HG02884 (cell line): ENCODE measurements around the gene ZFAND3.

Source experiments
- ATAC-seq: cut with Tn5 transposase; IDR thresholded peaks from one replicate; pipeline ENCODE4 v1.9.1; 2021; ENCODE audit warnings: mild to moderate bottlenecking, moderate library complexity; ENCODE audit not compliant: unreplicated experiment

Gene ZFAND3

GRCh38 chr6:37819177-37819801 is at the start of gene ZFAND3:
ZFAND3 (plus strand) TSS chr6:37819727; CDS start chr6:37819946, 219 bp downstream.
- peak; percentile 84 for ATAC-seq

GRCh38 chr6:37774028-37774680 is 45.4 kb upstream of the ZFAND3 start:
- no peak for ATAC-seq

- ATAC-seq = no peak
Observed at GRCh38 chr6:37776566-37776965, 43.0 kb upstream of the ZFAND3 start.

GRCh38 chr6:37777272-37777834 is 42.2 kb upstream of the ZFAND3 start:
- ATAC-seq = no peak

GRCh38 chr6:37779111-37779800 is 40.3 kb upstream of the ZFAND3 start:
- ATAC-seq = no peak

- ATAC-seq = no peak
Observed at GRCh38 chr6:37779902-37780628, 39.5 kb upstream of the ZFAND3 start.

GRCh38 chr6:37781788-37782187 is 37.7 kb upstream of the ZFAND3 start:
- no peak for ATAC-seq

- ATAC-seq = no peak
Observed at GRCh38 chr6:37783025-37783855, 36.3 kb upstream of the ZFAND3 start.

- no peak for ATAC-seq
Observed at GRCh38 chr6:37783856-37784584, 35.5 kb upstream of the ZFAND3 start.

- no peak for ATAC-seq
Observed at GRCh38 chr6:37784585-37784967, 35.0 kb upstream of the ZFAND3 start.

GRCh38 chr6:37785002-37785662 is 34.4 kb upstream of the ZFAND3 start:
- no peak for ATAC-seq

GRCh38 chr6:37785663-37786270 is 33.8 kb upstream of the ZFAND3 start:
- ATAC-seq = no peak

- no peak for ATAC-seq
Observed at GRCh38 chr6:37787216-37787615, 32.3 kb upstream of the ZFAND3 start.

GRCh38 chr6:37788259-37788658 is 31.3 kb upstream of the ZFAND3 start:
- ATAC-seq = no peak

- ATAC-seq = peak; percentile 75
Observed at GRCh38 chr6:37791156-37791919, 28.2 kb upstream of the ZFAND3 start.

- no peak for ATAC-seq
Observed at GRCh38 chr6:37792457-37793033, 27.0 kb upstream of the ZFAND3 start.

GRCh38 chr6:37793067-37793466 is 26.5 kb upstream of the ZFAND3 start:
- ATAC-seq = no peak

- no peak for ATAC-seq
Observed at GRCh38 chr6:37794825-37795224, 24.7 kb upstream of the ZFAND3 start.
